ENCODE measurements around the gene TBCD.

DNA sequence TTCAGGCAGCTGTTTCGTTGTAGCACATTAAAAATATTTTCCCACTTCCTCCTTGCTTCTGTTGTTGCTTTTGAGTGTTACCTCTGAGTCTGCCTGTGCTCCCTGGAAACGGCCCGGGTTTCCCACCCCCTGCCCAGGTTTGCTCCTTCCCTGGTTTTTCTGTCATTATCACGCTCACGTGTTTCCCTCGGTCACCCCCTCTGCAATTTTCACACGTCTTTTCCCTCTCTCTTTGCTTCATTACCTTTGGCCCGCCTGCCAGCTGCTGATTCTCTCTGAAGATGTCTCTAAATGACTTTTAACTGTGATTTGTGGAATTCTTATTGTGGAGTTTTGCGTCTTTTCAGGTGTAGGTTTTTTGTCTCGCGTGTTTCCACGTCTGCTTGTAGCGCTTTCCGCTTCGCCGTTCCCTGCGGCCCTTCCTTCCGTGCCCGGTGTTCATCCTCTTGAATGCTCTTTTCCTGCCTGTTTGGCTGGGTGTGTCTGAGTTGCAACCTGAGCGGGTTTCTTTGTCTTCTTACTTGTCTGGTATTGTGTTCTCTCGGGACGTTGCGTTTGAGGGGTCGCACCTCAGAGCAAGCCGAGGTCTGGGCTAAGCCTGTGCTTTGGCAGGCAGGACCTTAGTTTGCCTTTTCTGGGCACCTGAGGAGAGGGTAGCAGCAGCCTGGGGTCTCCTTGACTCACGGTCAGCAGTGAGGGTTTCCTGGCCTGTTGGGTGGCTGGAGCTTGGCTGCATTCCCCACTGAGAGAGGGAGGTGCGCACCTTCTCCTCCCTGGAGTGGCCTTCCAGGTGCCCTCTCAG is 184.3 kb downstream of the TBCD start:
- TF ChIP-seq, protein P1, sequence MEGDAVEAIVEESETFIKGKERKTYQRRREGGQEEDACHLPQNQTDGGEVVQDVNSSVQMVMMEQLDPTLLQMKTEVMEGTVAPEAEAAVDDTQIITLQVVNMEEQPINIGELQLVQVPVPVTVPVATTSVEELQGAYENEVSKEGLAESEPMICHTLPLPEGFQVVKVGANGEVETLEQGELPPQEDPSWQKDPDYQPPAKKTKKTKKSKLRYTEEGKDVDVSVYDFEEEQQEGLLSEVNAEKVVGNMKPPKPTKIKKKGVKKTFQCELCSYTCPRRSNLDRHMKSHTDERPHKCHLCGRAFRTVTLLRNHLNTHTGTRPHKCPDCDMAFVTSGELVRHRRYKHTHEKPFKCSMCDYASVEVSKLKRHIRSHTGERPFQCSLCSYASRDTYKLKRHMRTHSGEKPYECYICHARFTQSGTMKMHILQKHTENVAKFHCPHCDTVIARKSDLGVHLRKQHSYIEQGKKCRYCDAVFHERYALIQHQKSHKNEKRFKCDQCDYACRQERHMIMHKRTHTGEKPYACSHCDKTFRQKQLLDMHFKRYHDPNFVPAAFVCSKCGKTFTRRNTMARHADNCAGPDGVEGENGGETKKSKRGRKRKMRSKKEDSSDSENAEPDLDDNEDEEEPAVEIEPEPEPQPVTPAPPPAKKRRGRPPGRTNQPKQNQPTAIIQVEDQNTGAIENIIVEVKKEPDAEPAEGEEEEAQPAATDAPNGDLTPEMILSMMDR (IDR thresholded peaks at IDR 0.05) = no peak
- TF ChIP-seq POLR2AphosphoS5 (IDR thresholded peaks at IDR 0.05) (no peak), POLR2A (IDR thresholded peaks at IDR 0.05) (no peak), EP300 (IDR thresholded peaks at IDR 0.05) (no peak)
